ENCODE measurements around the gene ABHD3. TPM values are rescaled to one million over a fixed set of nuclear protein-coding genes. Genes with fewer than 3 reads are reported as not detected.
"Not testable (repeated sequence)": the region's sequence is repeated elsewhere in the genome, so short reads cannot be mapped to it uniquely, and the experiment has no call there.

ABHD3 gene
- total RNA-seq, 2 donors from 2014 or later, result 2.0 to 8.4 TPM

DNA sequence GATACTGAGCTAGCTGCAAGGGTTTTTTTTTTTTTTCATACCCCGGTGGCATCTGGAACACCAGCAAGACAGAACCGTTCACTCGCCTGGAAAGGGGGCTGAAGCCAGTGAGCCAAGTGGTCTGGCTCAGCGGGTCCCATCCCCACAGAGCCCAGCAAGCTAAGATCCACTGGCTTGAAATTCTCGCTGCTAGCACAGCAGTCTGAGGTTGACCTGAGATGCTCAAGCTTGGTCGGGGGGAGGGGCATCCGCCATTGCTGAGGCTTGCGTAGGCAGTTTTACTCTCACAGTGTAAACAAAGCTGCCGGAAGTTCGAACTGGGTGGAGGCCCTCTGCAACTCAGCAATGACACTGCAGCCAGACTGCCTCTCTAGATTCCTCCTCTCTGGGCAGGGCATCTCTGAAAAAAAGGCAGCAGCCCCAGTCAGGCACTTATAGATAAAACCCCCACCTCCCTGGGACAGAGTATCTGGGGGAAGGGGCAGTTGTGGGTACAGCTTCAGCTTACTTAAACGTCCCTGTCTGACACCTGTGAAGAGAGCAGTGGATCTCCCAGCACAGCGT is 31.0 kb upstream of the ABHD3 start:
- no peaks in the 10 kb centered on the region for H3K36me3 ChIP-seq
- no peak for DNase-seq (ENCODE audit: low spot score)
- H3K27ac ChIP-seq, result no peak overlapping the region
- H3K4me3 ChIP-seq, result no peak overlapping the region
- H3K4me1 ChIP-seq, result peaks cover 0 to 13% of the 10 kb centered on the region in 2 donors
- no peaks in the 10 kb centered on the region for H3K27me3 ChIP-seq
- TF ChIP-seq, protein P1, sequence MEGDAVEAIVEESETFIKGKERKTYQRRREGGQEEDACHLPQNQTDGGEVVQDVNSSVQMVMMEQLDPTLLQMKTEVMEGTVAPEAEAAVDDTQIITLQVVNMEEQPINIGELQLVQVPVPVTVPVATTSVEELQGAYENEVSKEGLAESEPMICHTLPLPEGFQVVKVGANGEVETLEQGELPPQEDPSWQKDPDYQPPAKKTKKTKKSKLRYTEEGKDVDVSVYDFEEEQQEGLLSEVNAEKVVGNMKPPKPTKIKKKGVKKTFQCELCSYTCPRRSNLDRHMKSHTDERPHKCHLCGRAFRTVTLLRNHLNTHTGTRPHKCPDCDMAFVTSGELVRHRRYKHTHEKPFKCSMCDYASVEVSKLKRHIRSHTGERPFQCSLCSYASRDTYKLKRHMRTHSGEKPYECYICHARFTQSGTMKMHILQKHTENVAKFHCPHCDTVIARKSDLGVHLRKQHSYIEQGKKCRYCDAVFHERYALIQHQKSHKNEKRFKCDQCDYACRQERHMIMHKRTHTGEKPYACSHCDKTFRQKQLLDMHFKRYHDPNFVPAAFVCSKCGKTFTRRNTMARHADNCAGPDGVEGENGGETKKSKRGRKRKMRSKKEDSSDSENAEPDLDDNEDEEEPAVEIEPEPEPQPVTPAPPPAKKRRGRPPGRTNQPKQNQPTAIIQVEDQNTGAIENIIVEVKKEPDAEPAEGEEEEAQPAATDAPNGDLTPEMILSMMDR (IDR thresholded peaks at IDR 0.05), result no peak
- H3K9me3 ChIP-seq, result no peaks in the 10 kb centered on the region

DNA sequence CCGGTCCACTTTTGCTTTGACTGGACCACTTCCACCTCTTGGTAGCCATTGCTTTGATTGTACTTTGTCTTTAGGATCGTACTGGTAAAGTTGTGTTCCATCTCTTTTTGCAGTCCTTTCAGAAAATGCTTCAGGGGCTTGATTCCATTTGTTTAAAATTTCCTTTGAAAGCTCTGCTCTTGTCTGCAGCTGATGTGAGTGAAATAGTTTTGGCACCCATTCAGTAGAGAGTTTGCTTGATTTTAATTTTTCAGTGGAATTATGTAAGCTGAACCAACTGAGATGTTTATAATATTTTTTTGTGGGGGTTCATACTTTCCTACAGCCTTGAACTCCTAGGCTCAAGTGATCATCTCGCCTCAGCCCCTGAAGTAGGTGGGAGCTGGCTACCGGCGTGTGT is 28.4 kb upstream of the ABHD3 start:
- DNase-seq (ENCODE audit: low spot score), result no peak
- Histone ChIP-seq H3K4me3 (no peak overlapping the region), H3K9me3 (no peaks in the 10 kb centered on the region), H3K27me3 (no peaks in the 10 kb centered on the region), H3K27ac (no peak overlapping the region), H3K4me1 (peaks cover 0 to 6% of the 10 kb centered on the region in 2 donors), H3K36me3 (no peaks in the 10 kb centered on the region)
- TF ChIP-seq, protein P1 (IDR thresholded peaks at IDR 0.05), result no peak

DNA sequence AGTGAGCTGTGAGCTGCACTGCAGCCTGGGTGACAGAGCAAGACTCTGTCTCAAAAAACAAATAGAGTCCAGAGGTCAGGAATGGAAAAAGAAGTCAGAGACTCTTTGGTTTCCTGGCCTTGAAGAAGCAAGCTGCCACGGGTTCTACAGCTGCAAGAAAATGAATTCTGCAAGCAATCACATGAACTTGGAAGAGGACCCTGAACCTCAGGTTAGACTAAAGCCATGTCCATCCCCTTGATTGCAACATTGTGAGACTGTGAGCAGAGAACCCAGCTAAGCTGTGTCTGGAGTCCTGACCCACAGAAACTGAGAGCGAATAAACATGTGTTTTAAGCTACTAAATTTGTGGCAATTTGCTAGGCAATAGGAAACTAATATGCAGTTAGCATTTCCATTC is 23.1 kb upstream of the ABHD3 start:
- Histone ChIP-seq H3K4me1 (no peaks in the 10 kb centered on the region), H3K27me3 (no peaks in the 10 kb centered on the region), H3K9me3 (no peaks in the 10 kb centered on the region), H3K4me3 (no peak overlapping the region), H3K36me3 (no peaks in the 10 kb centered on the region), H3K27ac (no peak overlapping the region)
- DNase-seq (ENCODE audit: low spot score), result no peak
- TF ChIP-seq, protein P1 (IDR thresholded peaks at IDR 0.05), result no peak

DNA sequence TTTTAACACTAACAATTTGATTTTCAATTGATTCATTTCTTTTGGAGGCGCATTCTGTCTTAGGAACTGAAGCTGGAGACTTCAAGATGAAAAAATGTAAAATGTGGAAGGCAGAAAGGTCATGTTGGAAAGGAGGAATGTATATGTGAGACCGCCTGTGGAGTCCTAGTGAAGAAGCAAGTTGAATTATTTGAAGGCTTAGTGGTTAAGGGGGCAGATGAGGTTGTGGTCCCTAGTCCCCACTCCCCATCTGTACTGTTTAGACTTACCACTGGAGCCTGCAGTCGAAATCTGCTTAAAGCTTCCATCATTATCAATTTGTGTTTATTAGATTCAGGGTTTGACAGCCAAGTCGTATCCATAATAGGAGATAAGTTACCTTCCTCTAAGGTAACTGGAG is 20.6 kb upstream of the ABHD3 start:
- Histone ChIP-seq H3K27ac (no peak overlapping the region), H3K9me3 (no peaks in the 10 kb centered on the region), H3K4me1 (no peaks in the 10 kb centered on the region), H3K36me3 (no peaks in the 10 kb centered on the region), H3K27me3 (no peaks in the 10 kb centered on the region), H3K4me3 (no peak overlapping the region)
- TF ChIP-seq, protein P1 (IDR thresholded peaks at IDR 0.05), result no peak
- no peak for DNase-seq (ENCODE audit: low spot score)

DNA sequence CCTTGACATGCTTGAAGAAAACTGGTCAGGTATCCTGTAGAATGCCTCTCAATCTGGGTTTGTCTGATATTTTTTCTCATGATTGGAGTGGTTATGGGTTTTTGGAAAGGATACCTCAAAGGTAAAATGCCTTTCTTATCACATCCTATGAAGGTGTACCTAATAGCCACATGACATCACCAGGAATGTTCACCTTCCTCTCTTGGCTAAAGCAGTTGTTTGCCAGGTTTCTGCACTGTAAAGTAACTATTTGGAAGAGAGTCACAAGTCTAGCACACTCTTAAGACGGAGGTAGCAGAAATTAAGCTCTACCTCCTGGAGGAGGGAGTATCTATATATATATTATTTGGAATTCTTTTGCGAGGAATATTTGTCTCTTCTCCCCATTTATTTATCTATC is 18.1 kb upstream of the ABHD3 start:
- TF ChIP-seq, protein P1 (IDR thresholded peaks at IDR 0.05), result no peak
- no peaks in the 10 kb centered on the region for H3K9me3 ChIP-seq
- H3K4me3 ChIP-seq, result no peak overlapping the region
- no peaks in the 10 kb centered on the region for H3K27me3 ChIP-seq
- no peak overlapping the region for H3K27ac ChIP-seq
- H3K4me1 ChIP-seq, result no peaks in the 10 kb centered on the region
- DNase-seq (ENCODE audit: low spot score), result no peak
- no peaks in the 10 kb centered on the region for H3K36me3 ChIP-seq

DNA sequence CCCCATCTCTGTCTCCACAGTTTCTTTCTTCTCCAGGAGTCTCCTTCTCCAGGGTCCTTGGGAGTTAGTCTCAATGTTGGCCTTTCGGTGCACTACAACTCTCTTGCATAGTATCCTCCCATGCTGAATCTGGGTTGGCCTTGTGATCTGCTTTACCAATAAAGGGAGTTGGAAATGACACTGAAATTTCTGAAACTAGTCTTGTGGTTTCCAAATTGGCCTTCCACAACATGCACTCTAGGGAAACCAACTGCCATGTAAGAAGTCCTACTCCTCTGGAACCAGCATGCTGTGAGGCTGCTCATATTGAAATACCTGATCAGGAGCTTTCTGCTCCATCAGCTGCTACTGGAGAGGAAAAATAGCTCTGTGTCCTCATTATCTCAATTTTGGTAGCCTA is 9.9 kb upstream of the ABHD3 start:
- no peaks in the 10 kb centered on the region for H3K9me3 ChIP-seq
- no peak overlapping the region for H3K4me3 ChIP-seq
- TF ChIP-seq, protein P1 (IDR thresholded peaks at IDR 0.05), result no peak
- no peaks in the 10 kb centered on the region for H3K36me3 ChIP-seq
- no peaks in the 10 kb centered on the region for H3K27me3 ChIP-seq
- H3K27ac ChIP-seq, result no peak overlapping the region
- no peaks in the 10 kb centered on the region for H3K4me1 ChIP-seq
- no peak for DNase-seq (ENCODE audit: low spot score)

DNA sequence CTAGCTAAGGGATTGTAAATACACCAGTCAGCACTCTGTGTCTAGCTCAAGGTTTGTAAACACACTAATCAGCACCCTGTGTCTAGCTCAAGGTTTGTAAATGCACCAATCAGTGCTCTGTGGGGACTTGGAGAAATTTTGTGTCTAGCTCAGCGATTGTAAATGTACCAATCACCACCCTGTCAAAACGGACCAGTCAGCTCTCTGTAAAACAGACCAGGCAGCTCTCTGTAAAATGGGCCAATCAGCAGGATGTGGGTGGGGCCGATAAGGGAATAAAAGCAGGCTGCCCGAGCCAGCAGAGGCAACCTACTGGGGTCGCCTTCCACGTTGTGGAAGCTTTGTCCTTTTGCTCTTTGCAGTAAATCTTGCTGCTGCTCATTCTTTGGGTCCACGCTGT is 2.6 kb upstream of the ABHD3 start:
- not testable (repeated sequence) for H3K9me3 ChIP-seq; H3K27ac ChIP-seq; H3K27me3 ChIP-seq; H3K36me3 ChIP-seq; H3K4me3 ChIP-seq; DNase-seq (ENCODE audit: low spot score)
- peaks cover 0 to 17% of the 10 kb centered on the region in 2 donors for H3K4me1 ChIP-seq
